ENCODE measurements around the gene PTPRN2.

The PTPRN2 gene

GRCh38 chr7:157634401-157635147 lies 953.0 kb downstream of the PTPRN2 start:
- no peak for DNase-seq

DNA sequence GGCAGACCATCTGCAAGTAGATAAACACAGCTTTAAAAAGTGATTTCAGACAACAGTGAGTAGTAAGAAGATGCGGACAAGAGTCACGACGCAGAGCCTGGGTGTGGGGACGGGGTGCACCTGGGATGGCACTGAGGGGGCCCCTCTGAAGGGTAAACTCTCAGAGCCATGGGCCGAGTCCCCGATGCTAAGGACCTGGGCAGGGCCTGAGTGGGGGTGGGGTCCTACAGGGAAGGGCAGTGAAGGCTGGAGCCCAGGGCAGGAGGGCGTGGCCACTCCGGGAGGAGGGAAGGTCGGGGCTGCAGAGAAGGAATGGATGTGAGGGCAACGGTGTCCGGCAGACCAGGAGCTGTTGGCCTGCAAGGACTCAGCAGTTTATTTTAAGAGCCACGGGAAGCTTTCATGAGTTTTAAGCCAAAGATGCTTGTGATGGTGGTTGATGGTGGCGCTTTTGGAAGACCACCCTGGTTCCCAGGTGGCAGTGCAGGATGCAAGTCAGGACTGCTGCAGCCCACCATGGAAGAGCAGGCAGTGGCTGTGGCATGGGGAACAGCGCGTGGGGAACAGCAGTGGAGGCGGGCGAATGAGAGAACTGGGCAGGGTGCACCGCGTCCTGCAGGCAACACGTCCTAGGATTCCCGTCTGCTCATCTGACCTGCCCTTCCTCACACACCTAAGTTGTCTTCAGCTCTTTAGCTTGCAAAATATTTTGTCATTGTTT lies 954.0 kb downstream of the PTPRN2 start:
- DNase-seq: no peak

- no peak for DNase-seq
These were observed 957.2 kb downstream of the PTPRN2 start for GRCh38 chr7:157630301-157630853.

- no peak for DNase-seq
These were observed 959.2 kb downstream of the PTPRN2 start for GRCh38 chr7:157628456-157628855.

GRCh38 chr7:157627646-157628045 lies 960.0 kb downstream of the PTPRN2 start:
- DNase-seq: no peak

DNA sequence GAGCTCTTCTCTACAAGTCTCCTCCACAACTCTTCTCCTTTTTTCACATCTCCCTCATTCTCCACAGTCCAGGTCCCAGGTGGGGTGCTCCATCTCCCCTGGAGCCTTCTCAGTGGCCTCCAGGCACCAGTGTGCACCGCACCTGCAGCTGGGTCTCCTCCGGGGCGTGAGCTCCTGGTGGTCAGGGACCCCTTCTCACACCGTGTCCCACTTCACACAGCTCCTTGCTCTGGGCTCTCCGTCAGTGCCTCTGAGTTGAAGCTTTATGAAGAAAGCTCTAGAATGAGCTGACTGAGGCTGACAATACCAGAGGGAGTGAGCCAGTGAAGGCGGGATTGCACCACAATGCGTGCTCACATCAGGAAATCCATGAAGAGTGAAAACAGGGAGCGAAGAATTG lies 960.6 kb downstream of the PTPRN2 start:
- no peak for DNase-seq

DNA sequence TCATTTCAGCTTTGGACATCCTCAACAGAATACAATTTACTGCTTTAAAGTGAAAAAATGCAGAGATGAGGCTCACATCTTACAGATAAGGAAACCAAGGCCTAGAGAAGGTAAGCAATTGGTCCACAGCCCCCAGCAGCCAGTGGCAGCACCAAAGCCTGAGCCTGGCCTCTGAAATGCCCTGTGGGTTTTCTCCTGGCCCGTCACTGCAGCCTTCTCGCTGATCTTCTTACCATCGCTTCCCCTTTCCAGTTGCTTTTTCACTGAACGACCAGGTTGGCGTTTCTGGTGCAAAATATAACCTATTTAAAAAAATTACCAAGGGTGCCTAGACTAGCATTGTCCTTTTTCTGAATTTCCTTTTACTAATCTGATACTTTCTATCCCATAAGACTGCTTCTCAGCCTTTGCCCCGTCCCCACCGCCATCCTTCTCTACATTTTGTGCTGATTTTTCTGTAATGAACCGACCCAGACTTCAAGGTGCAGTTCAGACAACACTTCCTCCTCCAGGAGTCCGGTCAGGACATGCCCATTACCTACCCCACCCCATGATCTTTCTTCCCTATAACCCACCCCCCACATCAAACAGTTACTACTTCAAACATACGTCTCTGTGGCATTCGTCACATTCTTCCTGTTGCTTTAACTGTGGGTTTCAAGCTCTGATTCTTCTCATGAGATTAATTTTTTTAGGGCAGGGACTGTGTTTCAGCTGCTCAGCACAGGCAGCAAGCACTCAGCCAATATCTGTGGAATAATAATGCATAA lies 961.5 kb downstream of the PTPRN2 start:
- DNase-seq: peak; percentile 43

DNA sequence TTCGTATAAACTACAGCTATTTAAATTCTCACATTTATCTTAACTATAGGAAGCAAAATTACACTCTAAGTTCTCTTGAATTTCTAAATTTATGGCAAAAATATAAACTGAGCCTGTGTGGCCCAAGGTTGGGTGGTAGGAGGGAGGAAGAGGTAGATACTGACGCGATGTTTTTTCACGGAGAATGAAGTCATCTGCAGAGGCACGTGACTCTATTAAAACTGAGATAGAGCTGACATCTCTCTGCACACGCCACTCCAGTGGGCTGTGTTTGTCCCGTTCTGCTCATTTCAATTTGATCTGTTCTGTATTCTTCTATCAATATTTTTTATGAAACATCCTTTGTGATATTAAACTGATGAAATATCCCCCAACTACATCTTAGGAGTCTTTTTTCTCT lies 964.1 kb downstream of the PTPRN2 start:
- no peak for DNase-seq

GRCh38 chr7:157622408-157623205 lies 965.0 kb downstream of the PTPRN2 start:
- no peak for DNase-seq

GRCh38 chr7:157622000-157622399 lies 965.6 kb downstream of the PTPRN2 start:
- DNase-seq: peak; percentile 15

GRCh38 chr7:157621131-157621681 lies 966.4 kb downstream of the PTPRN2 start:
- no peak for DNase-seq

GRCh38 chr7:157620616-157621015 lies 967.0 kb downstream of the PTPRN2 start:
- no peak for DNase-seq

DNA sequence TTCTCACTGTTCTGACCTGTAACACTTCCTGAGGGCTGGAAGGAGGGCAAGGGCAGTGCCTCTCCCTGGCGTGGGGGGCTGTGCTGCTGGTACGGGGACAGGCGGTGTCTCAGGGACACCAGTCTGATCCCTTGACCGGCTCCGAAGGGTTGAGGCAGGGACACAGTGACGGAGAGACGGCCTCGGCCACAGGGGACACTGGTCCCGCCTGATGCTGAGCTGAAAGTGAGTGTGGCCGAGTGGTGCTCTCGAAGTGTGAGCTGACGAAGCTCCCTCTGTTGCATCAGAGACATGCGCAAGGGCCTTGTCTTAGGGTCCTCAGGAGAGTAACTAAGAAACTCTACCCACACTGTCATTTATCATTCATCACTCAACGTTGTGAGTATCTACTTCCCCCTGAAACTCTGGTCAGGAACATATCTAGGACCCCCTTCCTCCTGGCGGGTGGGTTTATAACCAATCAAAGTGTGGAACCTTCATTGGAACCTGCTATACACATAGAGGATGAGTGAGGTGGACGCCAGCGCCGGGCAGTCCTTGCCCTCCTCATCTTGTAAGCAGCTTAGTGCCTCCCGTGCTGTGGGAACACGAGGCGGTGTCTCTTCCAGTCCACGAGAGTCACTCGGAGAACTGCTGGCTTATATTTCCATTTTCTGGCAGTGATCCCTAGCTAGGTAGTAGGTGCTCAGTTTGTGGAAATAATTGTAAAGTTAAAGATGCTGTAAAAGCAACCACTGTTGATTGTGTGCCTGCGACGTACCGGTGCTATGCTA lies 967.7 kb downstream of the PTPRN2 start:
- no peak for DNase-seq

GRCh38 chr7:157618823-157619606 lies 968.6 kb downstream of the PTPRN2 start:
- DNase-seq: no peak

- no peak for DNase-seq
These were observed 969.4 kb downstream of the PTPRN2 start for GRCh38 chr7:157618091-157618726.

DNA sequence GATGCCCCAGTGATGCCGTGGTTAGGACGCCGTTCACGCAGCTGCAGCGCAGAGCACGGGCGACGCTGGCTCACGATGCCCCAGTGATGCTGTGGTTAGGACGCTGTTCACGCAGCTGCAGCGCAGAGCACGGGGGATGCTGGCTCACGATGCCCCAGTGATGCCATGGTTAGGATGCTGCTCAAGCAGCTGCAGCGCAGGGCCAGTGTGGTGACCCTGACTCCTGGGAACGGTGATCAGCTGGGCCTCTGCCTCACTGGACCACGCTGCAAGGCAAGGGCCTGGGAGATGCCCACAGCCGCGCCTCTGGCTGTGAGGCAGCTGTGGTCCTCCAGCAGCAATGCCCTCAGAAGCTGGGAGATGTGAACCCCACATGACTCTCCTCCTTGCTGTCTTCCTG lies 970.2 kb downstream of the PTPRN2 start:
- no peak for DNase-seq

DNA sequence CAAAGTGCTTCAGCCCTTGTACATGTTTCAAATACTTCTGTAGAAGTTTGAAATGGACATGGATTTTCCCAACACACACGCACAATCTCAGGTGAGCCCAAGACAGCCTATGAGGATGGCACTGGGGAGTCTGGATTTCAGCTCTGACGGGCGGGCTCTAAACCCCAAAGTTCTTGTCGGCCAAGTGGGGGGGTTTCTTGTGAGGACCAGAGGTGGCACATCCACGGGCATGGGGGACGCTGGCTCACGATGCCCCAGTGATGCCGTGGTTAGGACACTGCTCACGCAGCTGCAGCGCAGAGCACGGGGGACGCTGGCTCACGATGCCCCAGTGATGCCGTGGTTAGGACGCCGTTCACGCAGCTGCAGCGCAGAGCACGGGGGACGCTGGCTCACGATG lies 970.7 kb downstream of the PTPRN2 start:
- DNase-seq: no peak

GRCh38 chr7:157616426-157616825 lies 971.2 kb downstream of the PTPRN2 start:
- DNase-seq: no peak

DNA sequence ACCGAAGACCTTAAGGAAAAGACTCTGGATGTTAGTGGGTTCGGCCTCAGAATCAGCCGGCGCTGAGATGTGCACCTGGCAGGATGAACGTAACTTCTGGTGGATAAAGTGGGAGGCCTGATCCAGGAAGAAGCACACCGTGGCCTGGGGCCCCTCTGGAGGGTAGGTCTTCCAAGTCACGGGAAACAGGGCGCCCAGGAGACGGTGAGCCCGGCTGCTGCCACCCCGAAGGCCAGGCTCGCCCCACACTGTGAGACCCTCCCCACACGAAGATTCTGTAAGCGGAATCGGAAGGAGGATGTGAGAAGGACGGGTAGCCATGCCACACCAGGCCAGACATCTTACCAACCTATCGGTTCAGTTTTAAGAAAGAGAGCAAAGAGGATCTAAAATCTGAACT lies 971.8 kb downstream of the PTPRN2 start:
- no peak for DNase-seq
